ENCODE data around the gene USP20. TPM values are rescaled to one million over a fixed set of nuclear protein-coding genes. Genes with fewer than 3 reads are reported as not detected.

USP20 gene
- polyA plus RNA-seq, 1 of the 3 experiments (the other 2 are of a cell fraction): 22.5 TPM

DNA sequence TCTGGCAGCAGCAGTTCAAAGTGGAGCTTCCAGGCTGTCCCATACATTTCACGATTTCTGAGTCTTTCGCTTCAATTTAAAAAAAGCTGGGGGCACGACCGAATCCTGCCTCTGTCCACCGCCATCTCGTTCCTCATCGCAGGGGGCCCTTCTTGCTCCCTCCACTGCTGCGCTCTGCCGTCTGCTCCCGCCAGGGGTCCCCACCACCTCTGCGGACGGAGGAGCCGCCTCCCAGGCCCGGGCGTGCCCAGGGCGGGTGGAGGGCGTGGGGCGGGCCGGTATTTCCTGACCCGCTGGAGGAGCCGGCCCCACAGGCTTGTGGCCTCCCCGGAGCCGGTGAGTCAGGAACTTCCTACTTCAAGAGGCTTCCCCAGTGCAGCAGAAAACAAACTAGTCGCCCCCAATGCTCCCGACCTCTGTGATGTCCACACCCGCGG, 50.4 kb downstream of the USP20 start (continued):
- peak; percentile 92 for TF ChIP-seq SMC3 (IDR thresholded peaks at IDR 0.05; ENCODE audit: low read depth, low read length)
- TF ChIP-seq, protein P1, sequence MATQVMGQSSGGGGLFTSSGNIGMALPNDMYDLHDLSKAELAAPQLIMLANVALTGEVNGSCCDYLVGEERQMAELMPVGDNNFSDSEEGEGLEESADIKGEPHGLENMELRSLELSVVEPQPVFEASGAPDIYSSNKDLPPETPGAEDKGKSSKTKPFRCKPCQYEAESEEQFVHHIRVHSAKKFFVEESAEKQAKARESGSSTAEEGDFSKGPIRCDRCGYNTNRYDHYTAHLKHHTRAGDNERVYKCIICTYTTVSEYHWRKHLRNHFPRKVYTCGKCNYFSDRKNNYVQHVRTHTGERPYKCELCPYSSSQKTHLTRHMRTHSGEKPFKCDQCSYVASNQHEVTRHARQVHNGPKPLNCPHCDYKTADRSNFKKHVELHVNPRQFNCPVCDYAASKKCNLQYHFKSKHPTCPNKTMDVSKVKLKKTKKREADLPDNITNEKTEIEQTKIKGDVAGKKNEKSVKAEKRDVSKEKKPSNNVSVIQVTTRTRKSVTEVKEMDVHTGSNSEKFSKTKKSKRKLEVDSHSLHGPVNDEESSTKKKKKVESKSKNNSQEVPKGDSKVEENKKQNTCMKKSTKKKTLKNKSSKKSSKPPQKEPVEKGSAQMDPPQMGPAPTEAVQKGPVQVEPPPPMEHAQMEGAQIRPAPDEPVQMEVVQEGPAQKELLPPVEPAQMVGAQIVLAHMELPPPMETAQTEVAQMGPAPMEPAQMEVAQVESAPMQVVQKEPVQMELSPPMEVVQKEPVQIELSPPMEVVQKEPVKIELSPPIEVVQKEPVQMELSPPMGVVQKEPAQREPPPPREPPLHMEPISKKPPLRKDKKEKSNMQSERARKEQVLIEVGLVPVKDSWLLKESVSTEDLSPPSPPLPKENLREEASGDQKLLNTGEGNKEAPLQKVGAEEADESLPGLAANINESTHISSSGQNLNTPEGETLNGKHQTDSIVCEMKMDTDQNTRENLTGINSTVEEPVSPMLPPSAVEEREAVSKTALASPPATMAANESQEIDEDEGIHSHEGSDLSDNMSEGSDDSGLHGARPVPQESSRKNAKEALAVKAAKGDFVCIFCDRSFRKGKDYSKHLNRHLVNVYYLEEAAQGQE (IDR thresholded peaks at IDR 0.05; ENCODE audit: low read depth, low read length): peak; percentile 46; the same call in 1 of the 2 replicates
- TF ChIP-seq ELF1 (IDR thresholded peaks at IDR 0.05): peak; percentile 72
- no peak for TF ChIP-seq FOXJ3 (CRISPR knock-in tag; IDR thresholded peaks at IDR 0.05)
- peak; percentile 56 for TF ChIP-seq POLR2AphosphoS5 (IDR thresholded peaks at IDR 0.05; ENCODE audit: low read depth, low read length)
- TF ChIP-seq, protein P2, sequence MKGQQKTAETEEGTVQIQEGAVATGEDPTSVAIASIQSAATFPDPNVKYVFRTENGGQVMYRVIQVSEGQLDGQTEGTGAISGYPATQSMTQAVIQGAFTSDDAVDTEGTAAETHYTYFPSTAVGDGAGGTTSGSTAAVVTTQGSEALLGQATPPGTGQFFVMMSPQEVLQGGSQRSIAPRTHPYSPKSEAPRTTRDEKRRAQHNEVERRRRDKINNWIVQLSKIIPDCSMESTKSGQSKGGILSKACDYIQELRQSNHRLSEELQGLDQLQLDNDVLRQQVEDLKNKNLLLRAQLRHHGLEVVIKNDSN (IDR thresholded peaks at IDR 0.05; ENCODE audit: borderline replicate concordance, low read depth): no peak
- TF ChIP-seq, protein P3, sequence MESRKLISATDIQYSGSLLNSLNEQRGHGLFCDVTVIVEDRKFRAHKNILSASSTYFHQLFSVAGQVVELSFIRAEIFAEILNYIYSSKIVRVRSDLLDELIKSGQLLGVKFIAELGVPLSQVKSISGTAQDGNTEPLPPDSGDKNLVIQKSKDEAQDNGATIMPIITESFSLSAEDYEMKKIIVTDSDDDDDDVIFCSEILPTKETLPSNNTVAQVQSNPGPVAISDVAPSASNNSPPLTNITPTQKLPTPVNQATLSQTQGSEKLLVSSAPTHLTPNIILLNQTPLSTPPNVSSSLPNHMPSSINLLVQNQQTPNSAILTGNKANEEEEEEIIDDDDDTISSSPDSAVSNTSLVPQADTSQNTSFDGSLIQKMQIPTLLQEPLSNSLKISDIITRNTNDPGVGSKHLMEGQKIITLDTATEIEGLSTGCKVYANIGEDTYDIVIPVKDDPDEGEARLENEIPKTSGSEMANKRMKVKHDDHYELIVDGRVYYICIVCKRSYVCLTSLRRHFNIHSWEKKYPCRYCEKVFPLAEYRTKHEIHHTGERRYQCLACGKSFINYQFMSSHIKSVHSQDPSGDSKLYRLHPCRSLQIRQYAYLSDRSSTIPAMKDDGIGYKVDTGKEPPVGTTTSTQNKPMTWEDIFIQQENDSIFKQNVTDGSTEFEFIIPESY (IDR thresholded peaks at IDR 0.05; ENCODE audit: borderline replicate concordance, low read depth): no peak
- peak; percentile 24; the same call in 1 of the 2 replicates for TF ChIP-seq RCOR1 (IDR thresholded peaks at IDR 0.05; ENCODE audit: low read length)

DNA sequence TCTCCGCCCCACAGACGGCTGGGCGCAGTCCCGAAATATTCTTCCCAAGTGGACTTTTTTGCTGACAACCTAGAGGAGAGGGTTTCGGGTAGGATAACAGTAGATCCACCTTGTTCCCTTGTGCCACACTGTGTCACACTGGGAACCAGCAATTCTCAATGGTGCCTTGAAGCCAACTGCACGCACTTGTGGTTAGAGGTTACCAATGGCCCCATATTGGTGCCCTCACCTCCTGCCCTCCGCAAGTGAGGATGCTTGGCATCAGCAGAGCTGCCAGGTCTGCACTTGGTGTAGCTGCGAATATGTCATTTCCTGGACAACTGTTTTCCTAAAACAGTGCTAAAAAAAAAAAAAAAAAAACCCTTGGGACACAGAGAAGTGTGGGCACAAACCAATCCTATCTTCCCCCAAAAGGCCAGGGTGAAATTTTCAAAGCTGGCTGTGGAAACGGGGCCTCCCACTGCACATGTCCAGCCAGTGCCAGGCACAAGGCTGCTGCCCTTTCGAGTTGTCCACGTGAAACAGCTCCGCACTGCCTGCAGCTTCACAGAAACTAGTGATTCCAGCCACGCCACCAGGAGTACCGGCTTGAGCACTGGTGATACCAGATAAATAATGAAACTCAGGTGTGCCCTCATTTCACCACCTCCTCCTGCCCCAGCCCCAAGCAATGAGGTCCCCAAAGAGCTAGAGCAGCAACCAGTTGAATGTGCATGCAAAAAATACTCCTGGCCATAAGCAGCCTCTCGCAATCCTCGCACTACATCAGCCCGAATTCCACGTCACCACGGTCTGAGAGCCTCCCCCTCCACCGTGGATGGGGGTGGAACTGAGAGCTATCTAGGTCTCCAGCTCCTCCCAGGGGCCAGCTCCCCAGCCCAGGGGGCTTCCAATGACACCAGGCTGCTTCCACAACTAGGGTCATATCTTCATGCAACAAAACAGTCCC, 51.2 kb downstream of the USP20 start:
- POLR2A ChIA-PET: no interaction called here

More for the DNA sequence above, 51.2 kb downstream of the USP20 start:
- Histone ChIP-seq H3K9me3 (no peaks in the 10 kb centered on the region), H3F3A (replicated peaks; ENCODE audit: insufficient read depth) (peaks cover 9% of the 10 kb centered on the region), H3K79me2 (ENCODE audit: insufficient read depth) (no peaks in the 10 kb centered on the region), H3K27ac (ENCODE audit: low read depth in 2 of 2, low read length in 1 of 2) (peak overlapping the region in 1 of 2 experiments; percentile 54; a peak in 2 of 4 replicates), H3K4me2 (peak overlapping the region; percentile 69; the same call in 1 of the 2 replicates), H3K9me2 (no peaks in the 10 kb centered on the region), H3K4me3 (ENCODE audit: low read depth in 2 of 2, low read length in 1 of 2) (no peak overlapping the region), H4K20me1 (ENCODE audit: insufficient read depth) (no peaks in the 10 kb centered on the region), H3K4me1 (ENCODE audit: control insufficient read depth in 1 of 2, insufficient read depth in 2 of 2, low read depth in 1 of 2, low read length in 1 of 2) (peaks cover 31 to 34% of the 10 kb centered on the region in 2 experiments; a peak in 3 of 4 replicates), H3K27me3 (ENCODE audit: insufficient read depth) (no peaks in the 10 kb centered on the region), H3K9ac (no peak overlapping the region), H2AFZ (ENCODE audit: low read depth) (no peak overlapping the region), H3K36me3 (replicated peaks in 1 of 2; ENCODE audit: control insufficient read depth in 1 of 2, insufficient read depth in 2 of 2, low read length in 1 of 2) (peaks cover 6 to 22% of the 10 kb centered on the region in 2 experiments)
- CTCF ChIA-PET: interaction anchor here (0.7 to 3.7 kb wide), 16 partner anchors 11 to 259 kb away, joined by 3 to 23 read pairs (median 5); partner anchors contain the start of gene GPR107
- TF ChIP-seq RCOR1 (IDR thresholded peaks at IDR 0.05; ENCODE audit: low read length) (no peak), YY1 (IDR thresholded peaks at IDR 0.05; ENCODE audit: low read depth) (no peak), RAD21 (IDR thresholded peaks at IDR 0.05; ENCODE audit: low read length) (no peak), MXI1 (IDR thresholded peaks at IDR 0.05; ENCODE audit: low read depth, low read length) (no peak), SMC3 (IDR thresholded peaks at IDR 0.05; ENCODE audit: low read depth, low read length) (no peak), ELF1 (IDR thresholded peaks at IDR 0.05) (no peak), RFX5 (IDR thresholded peaks at IDR 0.05; ENCODE audit: low read length) (no peak), MEF2A (IDR thresholded peaks at IDR 0.05; ENCODE audit: borderline replicate concordance, low read depth) (no peak), RXRA (IDR thresholded peaks at IDR 0.05; ENCODE audit: borderline replicate concordance, low read depth) (no peak), EZH2phosphoT487 (IDR thresholded peaks at IDR 0.05; ENCODE audit: borderline replicate concordance, low read depth) (no peak), TCF12 (IDR thresholded peaks at IDR 0.05) (no peak)
- TF ChIP-seq, protein P4, sequence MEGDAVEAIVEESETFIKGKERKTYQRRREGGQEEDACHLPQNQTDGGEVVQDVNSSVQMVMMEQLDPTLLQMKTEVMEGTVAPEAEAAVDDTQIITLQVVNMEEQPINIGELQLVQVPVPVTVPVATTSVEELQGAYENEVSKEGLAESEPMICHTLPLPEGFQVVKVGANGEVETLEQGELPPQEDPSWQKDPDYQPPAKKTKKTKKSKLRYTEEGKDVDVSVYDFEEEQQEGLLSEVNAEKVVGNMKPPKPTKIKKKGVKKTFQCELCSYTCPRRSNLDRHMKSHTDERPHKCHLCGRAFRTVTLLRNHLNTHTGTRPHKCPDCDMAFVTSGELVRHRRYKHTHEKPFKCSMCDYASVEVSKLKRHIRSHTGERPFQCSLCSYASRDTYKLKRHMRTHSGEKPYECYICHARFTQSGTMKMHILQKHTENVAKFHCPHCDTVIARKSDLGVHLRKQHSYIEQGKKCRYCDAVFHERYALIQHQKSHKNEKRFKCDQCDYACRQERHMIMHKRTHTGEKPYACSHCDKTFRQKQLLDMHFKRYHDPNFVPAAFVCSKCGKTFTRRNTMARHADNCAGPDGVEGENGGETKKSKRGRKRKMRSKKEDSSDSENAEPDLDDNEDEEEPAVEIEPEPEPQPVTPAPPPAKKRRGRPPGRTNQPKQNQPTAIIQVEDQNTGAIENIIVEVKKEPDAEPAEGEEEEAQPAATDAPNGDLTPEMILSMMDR (IDR thresholded peaks at IDR 0.05): no peak
- TF ChIP-seq, protein P3 (IDR thresholded peaks at IDR 0.05; ENCODE audit: borderline replicate concordance, low read depth): no peak
- no peak for DNase-seq
- WGBS (ENCODE audit: low lambda C conversion rate): 85% methylated on average over 11 of the region's 20 CpGs
